Fibroblast of lung (primary cell): ENCODE measurements around the gene MCTP2.

Experiments
- EZH2 ChIP-seq: IDR thresholded peaks from 2 replicates; pipeline ENCODE4 v1.5.1; 2012; ENCODE audit warnings: low read length, control low read depth, mild to moderate bottlenecking; ENCODE audit errors: missing control alignments
- TF ChIP-seq, protein P1 (sequence below), 2 donors: IDR thresholded peaks in 1 of 2; conservative IDR thresholded peaks in 1 of 2; 1 replicate in 1 of 2; 2 replicates in 1 of 2; pipeline ENCODE4 v1.5.1; 2011 to 2012; ENCODE audit warnings: low read length in 2 of 2, control low read depth in 1 of 2, inconsistent platforms in 1 of 2, low read depth in 1 of 2, mild to moderate bottlenecking in 1 of 2

DNA sequence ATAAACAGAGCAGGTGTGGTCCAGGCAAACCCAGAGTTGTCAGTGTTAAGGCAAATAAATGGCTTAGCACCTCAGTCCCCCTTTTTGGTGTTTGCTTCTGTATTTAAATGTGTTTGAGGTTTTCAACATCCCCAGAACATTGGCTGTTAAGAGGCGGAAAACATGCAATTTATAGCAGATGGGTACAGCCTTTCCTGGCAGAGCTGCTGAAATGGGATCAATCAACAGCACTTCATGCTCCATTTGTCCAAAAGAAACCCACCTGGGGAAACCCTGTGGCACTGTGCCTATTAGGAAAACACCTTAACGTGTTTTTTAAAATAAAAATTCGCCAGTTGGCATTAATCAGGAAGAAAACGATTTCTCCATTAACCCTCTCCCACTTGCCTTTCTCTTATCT, 135.4 kb downstream of the MCTP2 start:
- TF ChIP-seq, protein P1, sequence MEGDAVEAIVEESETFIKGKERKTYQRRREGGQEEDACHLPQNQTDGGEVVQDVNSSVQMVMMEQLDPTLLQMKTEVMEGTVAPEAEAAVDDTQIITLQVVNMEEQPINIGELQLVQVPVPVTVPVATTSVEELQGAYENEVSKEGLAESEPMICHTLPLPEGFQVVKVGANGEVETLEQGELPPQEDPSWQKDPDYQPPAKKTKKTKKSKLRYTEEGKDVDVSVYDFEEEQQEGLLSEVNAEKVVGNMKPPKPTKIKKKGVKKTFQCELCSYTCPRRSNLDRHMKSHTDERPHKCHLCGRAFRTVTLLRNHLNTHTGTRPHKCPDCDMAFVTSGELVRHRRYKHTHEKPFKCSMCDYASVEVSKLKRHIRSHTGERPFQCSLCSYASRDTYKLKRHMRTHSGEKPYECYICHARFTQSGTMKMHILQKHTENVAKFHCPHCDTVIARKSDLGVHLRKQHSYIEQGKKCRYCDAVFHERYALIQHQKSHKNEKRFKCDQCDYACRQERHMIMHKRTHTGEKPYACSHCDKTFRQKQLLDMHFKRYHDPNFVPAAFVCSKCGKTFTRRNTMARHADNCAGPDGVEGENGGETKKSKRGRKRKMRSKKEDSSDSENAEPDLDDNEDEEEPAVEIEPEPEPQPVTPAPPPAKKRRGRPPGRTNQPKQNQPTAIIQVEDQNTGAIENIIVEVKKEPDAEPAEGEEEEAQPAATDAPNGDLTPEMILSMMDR (conservative IDR thresholded peaks at IDR 0.05 in 1 of 2, IDR thresholded peaks at IDR 0.05 in 1 of 2; ENCODE audit: low read depth in 1 of 2, low read length in 2 of 2): no peak
- no peak for TF ChIP-seq EZH2
